Stimulated activated CD4-positive, alpha-beta T cell treated with anti-CD3 and anti-CD28 coated beads, Interleukin-4, amount 100 ng/mL, for 4 hours (primary cell): ENCODE measurements around the gene NOP9.

Experiments used
- DNase-seq, 2 experiments: peaks; one replicate each; pipeline ENCODE4 v3.0.0-alpha.2; 2020

The NOP9 gene

GRCh38 chr14:24356208-24356607 lies 56.6 kb downstream of the NOP9 start:
- DNase-seq: no peak
